Inflammatory macrophage treated with lipopolysaccharide for 1 hour (primary cell): Measurements from ENCODE around the gene BRAT1.
"Not testable (repeated sequence)": the region's sequence is repeated elsewhere in the genome, so short reads cannot be mapped to it uniquely, and the experiment has no call there.

Source experiments
- DNase-seq, 2 donors: peaks; one replicate each; pipeline ENCODE4 v3.0.0-alpha.2; 2020 to 2022

The BRAT1 gene

DNA sequence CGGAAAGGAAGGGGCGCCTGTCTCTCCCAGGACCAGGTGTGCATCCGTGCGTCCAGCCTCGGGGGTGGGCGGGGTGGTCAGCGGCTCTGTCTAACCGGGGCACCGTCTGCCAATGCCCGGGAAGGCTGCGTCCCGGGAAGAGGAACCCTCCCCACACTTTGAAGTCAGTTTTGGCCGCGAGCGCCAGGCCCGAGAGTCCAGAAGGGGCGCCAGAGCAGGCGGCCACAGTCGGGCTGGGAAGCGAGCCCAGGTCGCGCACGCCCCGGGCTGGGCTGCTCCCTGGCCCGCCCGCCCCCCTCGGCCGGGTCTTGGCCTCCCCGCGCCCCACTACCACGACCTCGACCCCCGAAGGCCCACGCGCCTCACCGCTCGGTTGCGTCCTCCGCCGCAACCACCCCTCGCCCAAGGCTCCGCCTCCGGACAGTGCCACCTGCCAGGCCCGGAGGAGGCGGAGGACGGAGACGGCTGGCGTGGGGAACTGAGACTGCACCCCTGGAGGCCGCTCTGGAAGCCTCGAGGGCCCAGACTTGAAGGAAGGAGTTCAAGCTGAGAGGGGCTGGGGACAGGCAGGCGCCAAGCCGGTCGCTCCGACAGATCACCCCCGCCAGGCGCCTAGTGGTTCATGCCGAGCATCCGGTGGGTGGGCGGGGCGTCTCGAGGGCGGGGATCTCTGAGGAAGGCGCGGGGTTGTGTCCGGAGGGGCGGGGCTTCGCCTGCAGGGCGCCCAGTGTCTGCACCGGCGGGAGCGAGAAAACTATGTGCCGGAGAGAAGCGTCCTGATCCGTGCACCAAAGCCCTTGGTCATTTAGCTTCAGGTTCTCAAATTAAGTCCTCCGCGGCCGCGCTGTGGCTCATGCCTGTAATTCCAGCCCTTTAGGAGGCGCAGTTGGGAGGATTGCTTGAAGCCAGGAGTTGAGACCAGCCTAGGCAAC is at the start of gene BRAT1:
BRAT1 (minus strand) TSS at position 404 of the 932 bp plus-strand sequence. CDS start 1,093 bp downstream, outside the sequence.
- peak; percentile 82 to 92 for DNase-seq

DNA sequence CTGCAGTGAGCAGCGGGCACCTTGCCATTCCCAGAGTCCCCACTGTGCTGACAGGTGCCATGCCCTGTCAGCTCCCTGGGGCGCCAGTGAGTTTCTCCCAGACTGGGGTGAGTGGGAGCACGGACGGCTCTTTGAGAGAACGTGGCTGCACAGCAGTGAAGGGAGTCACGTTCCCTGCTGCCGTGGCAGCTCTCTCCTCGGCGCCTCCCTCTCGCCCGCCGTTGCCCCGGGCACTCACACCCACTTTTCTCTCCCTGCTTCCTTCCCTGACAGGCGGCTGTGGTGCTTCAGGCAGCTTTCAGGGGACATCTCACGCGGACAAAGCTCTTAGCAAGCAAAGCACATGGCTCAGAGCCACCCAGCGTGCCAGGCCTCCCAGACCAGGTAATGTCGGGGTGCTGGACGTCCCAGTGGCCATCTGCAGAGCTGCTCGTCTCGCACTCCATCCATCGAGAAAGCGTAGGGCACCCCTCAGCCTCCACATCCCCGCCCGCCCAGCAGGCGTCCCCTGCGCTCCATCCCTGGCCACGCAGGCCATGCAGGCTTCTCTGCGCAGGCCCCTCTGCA is 49.4 kb upstream of the BRAT1 start:
- no peak for DNase-seq

DNA sequence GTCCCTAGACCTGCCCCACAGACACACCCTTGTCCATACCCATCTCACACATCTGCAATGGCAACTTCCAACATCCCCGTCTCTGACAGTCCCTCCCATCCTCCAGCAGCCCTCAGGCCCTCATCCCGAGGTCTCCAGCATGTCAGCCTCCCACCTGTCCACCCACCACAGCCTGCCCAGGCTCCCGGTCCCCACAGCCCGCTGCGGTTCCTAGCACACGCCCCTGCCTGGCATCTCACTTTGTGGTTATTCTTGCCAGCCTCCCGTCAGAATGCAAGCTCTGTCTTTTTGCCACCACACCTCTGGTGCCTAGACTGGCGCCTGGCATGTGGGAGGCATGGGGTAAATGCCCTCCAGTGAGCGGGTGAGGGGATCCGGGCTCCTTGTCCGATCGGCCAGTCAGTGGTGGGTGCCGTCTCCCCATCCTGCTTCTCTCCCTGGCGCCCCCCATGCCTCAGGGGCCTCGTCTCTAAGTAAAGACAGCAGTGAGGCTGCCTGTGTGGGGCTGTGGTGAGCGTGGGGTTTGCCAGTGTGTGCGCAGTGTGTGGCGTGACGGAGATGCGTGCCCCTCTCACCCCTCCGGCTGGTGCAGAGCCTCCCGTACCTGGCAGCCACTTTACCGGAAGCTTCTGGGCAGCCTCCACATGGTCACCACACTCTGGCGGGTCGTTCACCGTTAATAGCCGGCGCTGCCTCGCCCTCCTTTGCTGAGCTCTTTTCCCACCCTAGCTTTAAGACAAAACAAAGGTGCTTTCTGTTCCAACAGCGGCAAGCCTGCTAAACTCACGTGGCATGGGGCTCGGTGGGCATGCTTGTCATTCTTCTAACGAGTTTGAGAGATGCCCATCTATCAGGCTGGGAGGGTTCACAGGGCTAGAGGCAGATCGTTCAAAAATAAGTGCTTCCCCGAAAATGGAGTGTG is 48.0 kb upstream of the BRAT1 start:
- no peak for DNase-seq

DNA sequence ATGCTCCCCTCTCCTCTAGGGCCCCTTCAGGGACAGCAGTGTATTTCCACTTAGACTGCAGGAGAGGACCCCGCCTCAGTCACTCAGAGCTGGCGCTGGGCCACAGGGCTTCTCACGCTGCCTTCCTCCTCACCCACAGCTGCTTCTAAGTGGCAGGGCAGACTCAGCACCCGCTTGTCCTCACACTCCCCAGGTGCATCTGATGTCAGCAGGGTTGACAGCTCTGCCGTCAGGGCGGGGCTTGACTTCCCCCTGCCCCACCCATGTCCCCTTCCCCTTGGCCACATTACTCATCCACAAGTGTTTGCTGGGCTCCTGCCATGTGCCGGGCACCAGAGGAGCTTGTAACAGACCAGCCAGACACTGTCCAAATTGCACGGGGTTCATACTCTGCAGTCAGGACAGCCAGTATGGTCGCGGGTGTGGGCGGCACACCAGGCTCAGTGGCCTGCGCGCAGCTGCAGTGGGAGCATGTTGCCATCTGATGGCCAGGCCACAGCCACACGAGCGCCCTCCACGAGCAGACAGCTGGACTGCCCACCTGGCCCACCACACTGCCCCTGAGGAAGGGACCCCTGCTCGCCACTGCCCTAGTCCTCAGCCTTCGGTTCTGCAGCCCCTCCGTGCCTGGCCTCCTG is 47.2 kb upstream of the BRAT1 start:
- no peak for DNase-seq

DNA sequence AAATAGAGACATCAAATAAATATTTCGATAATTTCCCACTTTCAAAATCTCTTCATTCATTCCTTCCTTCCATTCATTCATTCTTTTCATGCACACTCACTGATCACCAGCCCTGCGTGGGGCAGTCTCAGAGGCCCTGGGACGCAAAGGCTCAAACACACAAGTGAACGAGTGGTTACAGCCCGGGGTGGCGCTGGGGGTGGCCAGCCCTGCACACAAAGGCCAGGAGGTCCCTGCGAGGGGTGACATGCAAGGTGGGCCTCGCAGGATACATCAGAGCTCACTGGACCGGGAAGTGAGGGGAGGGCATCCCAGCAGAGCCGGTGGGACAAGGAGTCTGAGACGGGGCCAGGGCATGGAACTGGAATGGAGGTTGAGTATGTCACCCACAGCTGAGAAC is 46.6 kb upstream of the BRAT1 start:
- DNase-seq: no peak

DNA sequence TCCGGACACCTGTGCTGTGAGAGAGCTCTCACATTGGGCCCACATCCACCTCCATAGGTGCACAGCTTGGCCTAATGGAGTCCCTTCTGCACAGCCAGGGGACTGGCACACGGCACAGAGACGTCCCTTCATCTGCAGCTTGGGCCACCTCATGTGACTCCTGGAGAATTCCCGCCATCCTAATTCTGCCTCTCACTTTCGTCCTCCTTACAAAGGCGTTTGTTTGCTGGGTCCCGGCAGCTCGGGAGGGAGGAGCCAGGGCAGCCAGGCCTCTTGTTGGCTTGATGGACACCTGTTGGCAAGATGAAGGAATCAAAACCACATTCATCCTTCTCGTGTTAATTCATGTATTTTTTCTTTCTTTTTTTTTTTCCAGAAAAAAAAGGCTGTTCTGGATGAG is 45.7 kb upstream of the BRAT1 start:
- no peak for DNase-seq

DNA sequence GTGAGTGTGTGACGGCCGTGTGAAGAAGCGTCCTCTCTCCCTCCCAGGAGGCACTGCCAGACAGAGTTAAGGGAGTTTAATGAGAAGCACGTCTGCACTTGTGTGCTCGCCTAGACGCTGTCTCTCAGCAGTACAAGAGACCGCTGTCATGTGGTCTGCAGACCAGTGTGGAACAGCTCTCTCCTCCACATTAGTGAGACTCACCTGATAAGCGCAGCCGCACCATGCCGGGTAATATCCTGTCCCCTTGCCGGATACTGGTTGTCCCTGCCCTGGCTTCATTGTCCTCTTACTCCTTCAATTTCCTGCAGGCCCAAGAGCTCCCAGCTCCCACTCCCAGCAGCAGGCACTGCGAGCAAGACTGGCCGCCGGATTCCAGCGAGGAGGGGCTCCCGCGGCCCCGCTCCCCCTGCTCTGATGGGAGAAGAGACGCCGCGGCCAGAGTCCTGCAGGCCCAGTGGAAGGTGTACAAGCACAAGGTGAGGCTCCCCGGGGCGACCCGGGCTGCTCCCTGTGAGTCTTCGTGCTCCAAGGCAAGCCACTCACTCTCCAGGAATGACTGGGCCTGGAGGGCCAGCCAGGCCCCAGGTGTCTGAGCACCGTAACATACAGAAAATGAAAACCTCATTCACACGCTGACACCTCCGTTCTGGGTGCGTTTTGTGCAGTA is 43.0 kb upstream of the BRAT1 start:
- no peak for DNase-seq

DNA sequence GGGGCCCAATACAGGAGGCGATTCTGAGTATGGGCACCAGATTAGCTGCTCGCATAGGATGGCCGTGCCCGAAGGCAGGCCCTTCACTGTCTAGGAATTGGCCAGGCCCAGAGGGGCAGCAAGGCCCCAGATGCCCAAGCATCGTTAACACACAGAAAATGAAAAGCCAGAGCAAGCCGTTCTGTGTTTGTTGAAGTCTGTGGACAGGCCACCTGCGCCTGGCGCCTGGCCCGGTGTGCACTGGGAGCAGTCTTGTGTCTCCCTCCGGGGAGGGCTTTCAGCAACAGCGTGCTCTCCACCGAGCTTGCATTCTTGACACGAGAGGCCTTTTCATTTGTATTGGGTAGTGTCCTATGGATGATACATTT is 41.9 kb upstream of the BRAT1 start:
- no peak for DNase-seq

DNA sequence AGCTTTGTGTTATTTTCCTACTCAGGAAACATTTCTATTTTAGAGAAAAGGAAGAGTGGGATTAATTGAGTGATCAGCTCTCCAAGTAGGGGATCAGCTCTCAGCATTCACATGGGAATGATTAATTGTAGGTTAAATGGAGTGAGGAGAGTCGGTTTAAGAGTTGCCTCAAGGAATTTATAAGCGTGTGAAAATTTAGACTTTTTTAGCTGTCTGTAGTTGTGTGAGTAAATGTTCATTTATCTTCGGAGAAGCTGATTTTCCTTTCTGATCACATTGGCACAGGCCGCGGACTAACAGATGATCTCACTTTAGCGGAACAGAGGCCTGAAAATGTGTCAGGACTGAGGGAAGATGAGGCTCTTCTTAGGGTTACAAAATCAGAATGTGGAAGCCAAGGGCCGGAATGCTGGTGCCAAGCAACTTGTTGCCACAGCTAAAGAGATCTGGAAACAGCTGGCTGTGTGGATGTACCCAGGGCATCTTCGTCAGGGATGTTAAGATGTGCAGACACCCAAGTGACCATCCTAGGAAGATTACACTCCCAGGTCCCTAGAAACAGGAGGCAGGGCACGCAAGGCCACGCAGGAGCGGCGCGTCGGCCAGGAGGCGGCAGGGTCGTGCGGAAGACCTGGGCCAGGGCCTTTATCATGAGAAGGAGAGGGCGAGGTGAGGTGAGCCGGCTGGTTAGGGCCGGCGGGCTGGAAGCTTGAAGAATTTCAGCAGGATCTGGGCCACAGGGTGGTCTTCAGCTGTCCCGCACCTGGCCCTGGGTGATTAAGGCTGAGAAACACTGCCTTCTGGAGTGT is 41.3 kb upstream of the BRAT1 start:
- no peak for DNase-seq

DNA sequence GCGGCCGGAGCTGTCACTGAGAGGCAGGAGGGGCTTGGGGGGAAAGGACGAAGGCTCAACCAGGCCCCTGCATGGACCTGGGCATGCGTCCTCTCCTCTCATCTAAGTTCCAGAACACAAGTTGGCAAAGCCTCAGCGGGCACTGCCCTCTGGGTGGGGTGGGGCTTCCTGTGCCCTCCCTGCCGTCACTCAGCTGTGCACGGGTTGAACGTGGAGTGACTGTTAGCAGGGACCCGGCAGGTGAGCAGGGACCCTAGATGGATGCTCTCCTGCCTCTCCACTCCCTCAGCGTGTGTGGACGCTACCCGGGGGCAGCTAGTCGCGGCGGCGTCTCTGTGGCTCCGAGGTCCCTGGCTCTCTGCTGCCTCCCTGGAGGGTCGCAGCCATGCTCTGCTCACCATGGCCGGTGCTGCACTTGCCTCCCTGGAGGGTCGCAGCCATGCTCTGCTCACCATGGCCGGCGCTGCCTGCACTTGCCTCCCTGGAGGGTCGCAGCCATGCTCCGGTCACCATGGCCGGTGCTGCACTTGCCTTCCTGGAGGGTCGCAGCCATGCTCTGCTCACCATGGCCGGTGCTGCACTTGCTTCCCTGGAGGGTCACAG is 40.0 kb upstream of the BRAT1 start:
- no peak for DNase-seq

DNA sequence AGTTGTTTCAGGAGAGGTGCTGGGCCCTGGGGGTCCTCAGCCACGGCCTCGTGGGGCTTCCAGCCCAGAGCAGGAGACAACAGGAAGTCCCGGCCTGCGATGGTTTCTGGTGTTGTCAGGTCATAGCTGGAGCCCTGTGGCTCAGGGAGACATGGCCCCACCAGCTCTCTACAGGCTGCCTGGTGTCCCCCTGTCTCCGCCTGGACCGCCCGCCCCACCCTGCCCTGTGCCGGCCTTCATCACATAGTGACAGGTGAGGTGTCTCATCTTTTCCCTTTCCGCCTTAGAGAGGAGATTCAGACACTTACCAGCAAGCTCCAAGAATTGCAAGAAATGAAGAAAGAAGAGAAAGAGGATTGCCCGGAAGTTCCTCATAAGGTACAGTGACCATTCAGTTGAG is 39.3 kb upstream of the BRAT1 start:
- no peak for DNase-seq

DNA sequence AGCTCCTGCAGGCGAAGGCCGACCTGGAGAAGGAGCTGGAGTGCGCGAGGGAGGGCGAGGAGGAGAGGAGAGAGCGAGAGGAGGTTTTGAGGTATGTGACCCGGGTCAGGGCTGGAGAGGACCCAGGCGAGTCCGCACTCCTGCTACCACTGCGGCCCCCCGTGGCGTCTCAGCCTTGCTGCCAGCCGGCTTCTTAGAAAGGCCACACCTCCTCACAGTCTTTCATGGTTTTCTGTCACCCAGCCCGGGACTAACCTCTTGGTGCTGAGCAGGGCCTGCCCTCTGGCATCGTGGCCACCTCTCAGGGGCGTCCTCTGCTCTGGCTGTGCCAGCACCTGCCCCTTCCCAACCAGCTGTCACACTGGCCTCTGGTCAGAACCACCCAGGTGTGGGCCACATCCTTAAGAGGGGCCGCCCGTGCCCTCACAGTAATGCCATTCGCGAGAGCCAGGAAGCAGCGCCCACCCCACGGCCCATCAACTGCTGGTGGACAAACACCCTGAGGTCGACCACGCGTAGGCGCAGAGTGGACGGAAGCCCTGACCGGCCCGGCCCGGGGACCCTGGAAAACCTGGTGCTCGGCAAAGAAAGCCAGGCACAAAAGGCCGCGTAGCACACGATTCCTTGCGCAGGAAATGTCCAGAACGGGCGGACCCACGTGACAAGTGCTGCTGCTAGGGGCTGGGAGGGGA is 37.9 kb upstream of the BRAT1 start:
- DNase-seq: no peak

DNA sequence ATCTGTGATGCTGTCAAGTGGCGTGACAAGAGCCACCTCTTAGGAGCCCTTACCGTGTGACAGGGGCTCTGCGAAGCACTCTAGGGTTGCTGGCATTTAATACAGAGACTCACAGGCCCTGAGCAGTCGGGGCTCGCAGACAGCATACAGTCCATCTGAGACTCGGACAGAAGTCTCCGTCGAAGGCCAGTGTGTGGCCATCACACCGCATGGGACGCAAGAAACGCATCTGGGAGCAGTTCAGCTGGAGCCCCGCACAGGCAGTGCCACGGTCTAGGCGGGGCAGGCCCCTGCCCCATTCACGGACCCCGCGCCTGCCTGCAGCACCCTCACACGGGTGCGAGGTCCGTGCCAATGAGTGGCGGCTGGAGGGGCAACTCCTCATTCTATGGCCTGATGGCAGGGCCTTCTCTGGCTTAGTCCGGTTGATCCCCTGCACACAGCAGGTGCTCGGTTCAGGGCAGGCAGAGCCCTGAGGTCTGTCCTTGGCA is 37.1 kb upstream of the BRAT1 start:
- no peak for DNase-seq

DNA sequence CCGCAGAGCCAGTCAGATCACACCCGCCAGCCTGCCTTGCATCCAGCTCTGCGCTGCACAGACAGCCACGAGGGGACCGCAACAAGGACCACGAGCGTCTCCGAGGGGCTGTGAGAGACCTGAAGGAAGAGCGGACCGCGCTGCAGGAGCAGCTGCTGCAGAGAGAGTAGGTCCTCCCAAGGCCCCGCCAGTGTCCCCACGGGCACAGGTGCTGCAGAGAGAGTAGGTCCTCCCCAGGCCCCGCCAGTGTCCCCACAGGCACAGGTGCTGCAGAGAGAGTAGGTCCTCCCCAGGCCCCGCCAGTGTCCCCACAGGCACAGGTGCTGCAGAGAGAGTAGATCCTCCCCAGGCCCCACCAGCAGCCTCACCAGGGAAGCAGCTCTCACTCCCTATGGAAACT is 34.6 kb upstream of the BRAT1 start:
- DNase-seq: not testable (repeated sequence)

DNA sequence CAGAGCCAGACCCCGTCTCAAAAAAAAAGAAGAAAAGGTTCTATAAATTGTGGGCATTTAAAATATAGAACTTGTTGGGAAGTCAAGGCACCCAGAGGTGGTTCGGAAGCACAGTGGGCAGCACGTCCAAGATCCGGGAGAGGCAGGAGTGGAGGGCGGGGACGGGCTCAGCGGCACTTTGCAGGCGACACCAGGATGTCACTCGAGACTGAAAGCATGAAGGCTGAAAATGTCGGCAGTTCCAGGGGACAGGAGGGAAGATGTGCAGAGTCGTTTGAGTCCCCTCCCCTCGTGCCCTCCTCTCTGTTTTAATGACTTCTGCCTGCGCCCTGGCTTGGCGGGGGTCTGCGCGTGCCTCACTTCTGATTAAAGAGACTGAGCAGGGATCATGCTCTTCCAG is 34.0 kb upstream of the BRAT1 start:
- no peak for DNase-seq

DNA sequence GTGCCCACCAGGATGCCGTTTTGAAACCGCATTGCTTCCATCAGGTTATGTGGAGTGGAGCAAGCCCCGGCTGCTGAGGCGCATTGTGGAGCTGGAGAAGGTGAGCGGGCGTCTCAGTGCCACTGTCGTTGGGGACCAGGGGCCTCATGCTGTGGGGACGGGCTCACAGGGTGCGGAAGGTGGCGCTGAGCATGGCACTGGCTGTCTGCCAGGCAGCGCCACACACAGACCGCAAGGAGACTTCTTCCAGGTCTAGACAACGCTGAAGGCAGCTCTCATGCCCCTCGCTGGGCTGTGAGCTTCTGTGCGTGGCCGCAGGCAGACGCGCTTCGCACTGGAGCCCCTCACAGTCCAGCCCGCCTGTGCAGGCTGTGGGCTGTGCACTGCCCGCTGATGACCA is 32.5 kb upstream of the BRAT1 start:
- no peak for DNase-seq

DNA sequence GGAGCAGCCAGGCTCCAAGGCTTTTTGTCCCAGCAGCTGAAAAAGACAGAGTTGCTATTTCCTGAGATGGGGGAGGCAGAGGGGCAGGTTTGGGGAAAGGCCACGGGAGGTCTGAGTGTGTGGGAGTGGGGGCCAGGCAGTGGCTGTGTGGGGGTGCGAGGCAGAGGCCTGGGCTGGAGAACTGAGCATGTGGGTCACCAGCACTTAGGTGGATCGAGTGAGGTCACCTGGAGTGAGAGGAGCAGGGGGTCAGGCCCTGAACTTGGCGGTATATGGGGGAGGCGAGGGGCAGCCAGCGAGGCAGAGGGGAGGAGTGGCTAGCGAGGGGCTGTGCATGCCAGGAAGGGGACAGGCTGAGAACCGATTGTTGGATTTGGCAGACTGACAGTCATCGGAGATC is 31.8 kb upstream of the BRAT1 start:
- DNase-seq: no peak

DNA sequence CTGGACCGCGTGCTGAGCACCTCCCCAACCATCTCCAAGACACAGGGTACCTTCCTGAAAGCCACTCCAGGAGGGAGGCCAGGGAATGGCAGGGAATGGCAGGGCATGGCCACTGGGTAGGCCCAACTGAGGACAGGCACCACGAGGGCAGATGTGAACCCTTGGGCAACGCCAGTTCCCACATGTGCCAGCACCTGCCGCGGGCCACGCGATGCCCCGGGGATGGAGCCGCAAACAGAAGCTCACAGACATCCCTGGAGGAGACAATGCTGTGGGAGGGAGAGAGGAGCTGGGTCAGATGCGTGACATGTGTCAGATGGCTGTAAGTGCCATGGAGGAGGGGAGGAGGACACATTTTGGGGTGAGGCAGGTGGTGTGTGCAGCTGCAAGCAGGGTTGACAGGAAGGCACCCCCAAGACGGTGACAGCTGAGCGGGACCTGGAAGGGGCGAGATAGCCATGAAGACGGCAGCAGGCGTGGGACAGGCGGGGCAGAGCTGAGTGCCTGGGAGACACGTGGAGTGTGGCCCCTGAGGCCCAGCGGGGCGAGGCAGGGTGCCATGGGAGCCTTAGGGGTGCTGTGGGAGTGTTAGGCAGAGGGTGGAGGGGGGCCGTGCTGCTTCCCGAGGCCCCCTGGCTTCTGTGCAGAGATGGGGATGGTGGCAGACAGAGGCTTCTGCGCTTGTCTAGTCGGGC is 31.1 kb upstream of the BRAT1 start:
- no peak for DNase-seq

DNA sequence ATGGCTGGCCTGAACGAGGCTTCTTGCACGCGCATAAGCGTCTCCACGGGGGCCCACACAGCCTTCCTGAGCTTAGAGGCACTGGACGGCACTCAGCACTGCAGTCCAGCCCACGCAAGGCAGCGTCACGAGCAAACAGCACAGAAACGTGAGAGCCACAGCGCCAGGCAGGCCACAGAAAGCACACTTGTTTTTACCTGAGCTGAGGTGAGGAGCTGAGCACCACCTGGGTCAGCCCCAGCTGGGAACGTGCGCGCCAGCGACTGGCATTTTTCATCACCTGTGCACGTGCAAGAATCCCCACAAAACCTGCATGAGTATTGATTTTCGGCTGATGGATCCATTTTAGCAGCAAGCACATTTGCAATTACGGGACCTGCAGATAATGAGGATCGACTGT is 30.1 kb upstream of the BRAT1 start:
- no peak for DNase-seq
